T-helper 1 cell (primary cell): Measurements from ENCODE around the gene EPS8L3.

ENCODE experiments used
- DNase-seq, 5 donors: peaks; one replicate each; pipeline ENCODE4 v3.0.0-alpha.2; 2012 to 2020

EPS8L3 gene

DNA sequence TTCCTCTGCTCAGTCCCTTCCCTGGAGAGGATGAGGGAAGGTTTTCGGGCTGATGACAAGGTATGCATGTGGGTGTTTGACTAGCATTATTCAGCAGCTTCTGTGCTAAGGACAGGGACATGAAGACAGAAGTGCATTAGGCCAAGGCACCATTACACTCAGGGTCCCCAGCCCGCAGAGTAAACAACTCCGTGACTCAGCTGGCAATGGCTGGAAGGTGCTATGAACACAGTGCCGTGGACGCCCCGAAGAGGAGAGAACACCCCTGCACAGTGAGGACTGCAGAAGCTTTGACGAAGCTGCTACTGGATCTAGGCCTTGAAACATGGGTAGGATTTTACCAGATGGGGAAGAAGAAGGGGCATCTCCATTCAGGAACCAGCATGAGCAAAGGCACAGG, 13.7 kb upstream of the EPS8L3 start:
- no peak for DNase-seq

DNA sequence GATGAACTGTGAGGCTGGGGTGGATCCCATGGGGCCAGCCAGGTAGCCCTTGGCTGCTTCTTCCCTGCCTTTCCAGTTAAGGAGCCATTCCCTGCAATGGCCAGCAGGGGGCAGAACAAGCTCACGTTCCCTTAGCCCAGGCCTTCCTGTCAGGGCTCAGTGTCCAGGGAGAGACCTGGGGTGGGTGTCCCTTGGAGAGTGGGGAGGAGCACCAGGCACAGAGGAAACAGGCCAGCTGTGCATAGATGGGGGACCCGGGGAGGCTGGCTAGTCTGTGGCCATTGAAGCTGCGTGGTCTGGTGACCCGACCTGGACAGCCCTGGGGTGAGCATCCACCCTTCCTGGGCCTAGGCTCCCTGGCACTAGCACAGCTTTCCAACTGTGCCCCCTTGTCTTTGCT, 13.2 kb upstream of the EPS8L3 start:
- DNase-seq = peak; percentile 38 to 80 (median 62)

DNA sequence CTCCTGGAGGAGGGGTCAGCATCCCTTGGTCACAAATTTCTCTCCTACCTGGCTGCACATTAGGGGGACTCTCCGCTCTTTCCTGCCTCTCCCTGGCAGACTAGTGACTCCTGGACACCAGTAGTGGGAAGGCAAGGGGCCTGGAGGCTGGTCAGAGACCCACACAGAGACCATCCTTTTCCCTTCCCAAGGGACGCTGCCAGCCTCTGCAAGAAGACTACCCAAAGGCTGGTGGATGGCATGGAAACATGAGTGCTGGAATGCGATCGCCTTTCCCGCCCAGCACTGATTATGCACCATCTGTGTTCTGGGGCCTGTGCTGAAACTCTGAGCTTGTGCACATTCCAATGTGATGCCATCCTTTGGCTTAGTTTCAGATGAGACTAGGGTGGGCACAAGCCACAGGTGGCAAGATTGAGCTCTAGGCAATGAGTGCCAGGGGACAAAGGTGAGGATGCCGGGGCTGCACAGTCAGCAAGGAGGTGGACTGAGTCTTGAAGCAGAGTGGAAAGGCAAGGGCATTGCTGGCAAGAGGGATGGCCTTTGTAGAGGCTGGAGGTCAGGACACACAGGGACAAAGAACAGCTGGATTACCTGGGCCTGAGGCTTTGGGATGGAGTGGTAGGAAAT, 12.6 kb upstream of the EPS8L3 start:
- no peak for DNase-seq

DNA sequence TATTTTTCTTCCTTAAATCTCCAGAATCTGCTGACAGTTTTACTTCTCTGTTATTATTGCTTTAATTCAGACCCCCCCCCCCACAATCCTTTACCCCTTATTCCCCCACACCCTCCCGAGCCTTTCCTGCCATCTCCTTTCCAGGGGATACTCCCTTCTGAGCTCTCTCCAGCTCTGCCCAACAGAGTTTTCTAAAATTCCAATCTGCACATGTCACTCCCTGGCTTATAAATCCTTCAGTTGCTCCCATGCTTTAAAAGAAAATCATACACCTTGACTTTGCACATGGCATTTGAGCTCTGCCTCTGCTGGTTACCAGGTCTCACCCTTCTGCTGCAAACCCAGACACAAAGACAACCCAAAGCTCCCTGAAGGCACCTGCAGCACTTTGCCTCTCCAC, 11.7 kb upstream of the EPS8L3 start:
- DNase-seq = no peak

DNA sequence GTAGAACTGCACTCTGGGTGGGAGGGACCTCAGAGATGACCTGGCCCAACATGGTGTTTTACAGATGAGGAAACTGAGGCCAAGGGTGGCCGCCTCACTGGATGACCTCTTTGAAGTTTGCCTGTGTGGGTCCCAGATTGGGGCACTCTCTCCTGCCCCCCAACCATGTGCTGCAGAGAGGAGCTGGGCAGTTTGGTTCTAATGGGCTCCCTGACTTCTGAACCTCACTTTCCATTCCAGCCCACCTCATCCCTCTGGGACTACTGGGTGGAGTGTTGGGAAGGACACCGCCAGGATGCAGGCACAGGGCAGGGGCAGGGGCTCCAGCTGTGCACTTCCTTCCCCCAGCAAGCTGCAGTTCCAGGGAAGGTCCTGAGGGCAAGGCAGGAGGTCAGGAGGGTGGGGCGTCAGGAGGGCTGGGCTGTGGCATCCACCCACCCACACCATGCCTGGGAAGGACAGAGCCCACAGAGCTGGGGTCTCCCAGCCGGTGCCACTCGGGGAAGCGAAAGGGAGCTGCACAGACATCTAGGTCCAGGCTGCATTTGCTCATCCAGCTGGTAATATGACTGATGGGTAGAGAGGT, 10.3 kb upstream of the EPS8L3 start:
- DNase-seq = no peak

DNA sequence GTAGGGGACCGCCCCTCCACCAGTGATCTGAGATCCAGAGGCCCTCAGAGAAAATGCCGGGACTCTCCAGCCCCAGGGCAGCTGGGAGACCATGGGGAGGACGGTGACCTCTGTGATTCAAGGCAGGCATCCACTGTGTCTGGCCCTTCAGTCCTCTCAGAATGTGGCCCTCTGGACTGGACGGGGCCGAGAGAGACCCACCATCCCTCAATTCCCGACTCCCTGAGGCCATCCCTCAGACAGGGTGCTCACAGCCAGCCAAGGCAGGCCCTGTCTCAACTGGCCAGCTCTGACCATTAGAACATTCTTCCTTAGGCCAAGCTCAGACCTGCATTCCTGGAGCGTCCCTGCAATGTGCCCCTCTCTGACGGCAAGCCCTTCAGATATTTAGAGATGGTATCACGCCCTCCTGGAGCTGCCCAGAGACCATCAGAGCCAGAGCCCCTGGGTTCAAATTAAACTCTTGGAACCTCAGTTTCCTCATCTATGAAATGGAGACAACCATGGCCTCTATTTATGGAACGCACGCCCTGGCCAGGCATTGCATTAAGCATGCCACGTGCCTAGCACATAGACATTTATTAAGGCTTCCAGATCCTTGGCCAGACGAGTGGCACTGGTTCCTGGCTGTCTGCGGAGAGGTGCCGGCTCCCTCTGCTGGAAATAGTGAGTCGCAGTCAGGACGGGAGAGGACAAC, 9.6 kb upstream of the EPS8L3 start:
- DNase-seq = peak; percentile 42 to 74 (median 53)

DNA sequence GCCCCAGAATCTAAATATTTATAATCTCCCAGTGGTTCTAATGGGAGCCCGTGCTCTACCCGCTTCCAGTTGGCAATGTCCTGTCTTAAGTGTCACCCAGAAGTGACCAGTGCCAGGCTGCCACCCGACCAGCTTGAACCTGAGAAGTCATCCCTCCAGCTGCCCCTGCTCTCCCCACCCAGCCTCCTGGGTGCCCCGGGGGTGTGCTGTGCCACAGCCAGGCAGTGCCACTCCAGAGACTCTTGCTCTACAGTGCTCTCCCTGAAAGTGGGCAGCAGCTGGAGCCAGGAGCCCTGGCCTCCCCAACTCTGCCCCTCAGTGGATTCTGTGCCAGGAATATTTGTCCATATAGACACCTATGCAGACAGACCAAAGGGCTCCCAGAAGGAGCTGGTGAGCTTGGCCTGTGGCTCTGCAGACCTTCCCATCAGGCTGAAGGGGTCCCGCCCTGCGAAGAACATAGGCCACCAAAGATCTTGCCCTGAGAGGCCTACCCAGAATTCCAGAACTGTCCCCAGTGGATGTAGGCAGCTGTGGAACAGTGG, 9.0 kb upstream of the EPS8L3 start:
- no peak for DNase-seq

DNA sequence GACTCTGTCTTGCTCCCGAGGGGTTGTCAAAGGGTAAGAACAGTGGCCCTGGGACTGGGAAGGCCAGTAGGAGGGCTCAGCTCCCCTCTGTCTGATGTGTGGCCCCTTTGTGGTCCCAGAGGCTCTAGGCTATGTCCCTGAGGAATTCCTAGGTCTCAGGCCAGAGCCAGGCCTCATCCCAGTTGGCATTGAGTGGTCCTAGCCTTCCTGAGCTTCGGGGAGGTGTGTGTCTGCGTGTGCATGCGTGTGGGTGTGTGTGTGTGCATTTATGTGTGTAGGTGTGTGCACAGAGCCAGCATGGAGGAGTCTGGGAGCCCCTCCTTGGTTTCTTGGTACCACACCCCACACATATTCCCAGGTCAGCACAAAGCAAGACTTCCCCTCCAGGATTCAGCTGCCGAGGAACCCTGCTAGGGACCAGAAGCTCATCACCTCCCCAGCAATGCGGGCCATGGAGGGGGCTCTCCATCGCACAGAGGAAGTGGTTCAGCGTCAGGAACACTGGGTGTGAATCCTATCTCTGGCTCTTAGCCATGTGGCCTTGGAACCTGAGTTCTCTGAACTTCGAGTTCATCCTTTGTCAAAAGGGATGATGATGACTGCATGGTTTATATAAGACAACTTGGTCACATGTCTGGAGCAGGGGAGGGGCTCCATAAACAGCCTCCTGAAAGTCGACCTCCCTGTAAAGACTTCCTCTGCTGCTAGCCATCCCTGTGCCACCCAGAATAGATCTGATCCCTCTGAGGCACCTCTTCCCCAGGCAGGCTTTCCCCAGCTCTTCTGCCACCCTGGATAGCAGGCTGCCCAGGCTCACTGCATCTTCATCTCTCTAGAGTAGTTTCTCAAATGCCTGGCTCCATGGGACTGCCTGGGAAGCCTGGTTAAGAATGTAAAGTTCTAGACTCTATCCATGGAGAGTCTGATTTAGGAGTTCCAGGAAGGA, 8.3 kb upstream of the EPS8L3 start:
- DNase-seq = no peak

DNA sequence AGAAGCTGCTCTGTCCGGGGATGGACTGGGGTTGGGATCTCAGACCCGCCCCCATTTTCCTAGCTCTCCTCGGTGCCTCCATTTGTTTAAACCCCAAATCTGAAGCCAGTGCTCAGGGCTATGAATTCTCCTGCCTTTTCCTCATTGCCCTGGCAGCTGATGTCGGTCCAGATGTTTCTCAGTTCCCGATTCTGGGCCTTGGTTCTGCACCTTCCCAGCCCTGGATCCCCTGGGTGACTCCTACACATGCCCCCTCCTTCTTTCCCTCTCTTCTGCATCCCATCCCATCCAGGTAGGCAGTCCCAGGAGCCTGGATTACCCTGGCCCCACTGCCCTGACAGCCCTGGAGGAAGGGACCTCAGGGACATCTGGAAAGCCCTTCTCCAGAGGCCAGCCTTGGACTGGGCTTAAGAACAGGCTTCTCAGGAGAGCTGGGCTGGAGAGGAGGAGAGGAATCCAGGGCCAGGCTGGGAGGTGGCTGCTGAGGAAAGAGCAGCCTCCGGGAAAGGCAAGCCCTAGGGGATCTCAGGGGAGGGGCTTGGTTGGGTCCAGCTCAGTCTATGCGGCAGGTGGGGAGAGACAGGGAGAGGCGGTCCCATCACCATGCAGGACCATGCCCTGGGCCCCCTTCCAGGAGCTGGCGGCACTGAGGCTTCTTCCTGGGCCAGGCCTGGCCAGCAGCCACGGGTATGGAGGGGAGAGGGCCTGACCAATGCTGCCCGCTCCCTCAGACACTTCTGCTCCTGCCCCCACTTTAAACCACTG, 6.8 kb upstream of the EPS8L3 start:
- DNase-seq = no peak

DNA sequence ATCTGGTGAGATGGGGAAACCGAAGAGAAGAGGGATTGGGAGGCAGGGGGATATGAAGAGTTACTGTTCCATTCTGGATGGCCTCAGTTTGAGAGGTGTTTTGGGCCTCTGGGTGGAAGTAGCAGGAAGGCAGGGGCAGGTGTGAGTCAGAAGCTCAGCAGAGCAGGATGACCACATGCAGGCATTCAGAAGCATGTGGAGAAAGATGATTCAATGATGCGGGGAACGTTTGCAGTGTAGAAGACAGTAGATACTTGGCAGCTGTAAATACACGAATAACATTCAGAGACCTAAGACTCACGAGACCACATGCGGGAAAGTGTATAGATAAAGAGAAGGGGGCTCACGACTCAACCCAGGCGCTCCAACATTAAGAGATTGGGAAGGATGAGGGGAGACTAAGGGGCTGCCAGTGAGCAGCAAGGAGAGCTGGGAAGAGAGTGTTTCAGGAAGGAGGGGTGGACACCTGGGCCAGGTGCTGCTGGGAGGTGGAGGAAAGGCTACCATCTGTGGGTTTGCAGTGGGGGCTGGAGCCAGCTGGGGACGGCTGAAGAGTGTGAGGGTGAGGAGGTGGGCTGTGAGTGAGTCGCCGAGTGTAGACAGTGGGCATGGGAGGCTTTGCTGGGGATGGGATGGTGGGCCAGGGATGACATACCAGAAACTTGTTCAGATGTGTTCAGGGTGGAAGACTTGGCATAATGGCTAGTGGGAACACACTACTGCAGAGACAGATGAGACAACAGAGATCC, 5.8 kb upstream of the EPS8L3 start:
- peak in 1 of 5 donors; percentile 6 for DNase-seq

DNA sequence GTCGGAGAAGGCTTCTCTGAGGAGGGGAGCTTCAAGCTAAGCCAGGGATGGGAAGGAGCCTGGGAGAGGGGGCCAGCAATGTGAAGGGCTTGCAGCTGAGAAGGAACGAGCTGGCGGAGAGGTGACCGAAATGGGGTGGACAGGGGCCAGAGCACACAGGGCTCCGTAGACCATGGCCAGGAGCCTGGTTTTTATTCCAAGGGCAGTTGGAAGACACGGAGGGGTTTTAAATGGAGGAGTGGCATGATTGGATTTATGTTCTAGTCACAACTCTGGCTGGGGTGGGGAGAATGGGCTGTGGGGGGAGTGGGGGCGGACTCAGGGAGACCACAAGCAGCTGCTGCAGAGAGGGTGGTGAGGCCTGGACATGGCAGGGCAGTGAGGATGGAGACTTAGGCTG, 5.1 kb upstream of the EPS8L3 start:
- DNase-seq = peak in 1 of 5 donors; percentile 1

DNA sequence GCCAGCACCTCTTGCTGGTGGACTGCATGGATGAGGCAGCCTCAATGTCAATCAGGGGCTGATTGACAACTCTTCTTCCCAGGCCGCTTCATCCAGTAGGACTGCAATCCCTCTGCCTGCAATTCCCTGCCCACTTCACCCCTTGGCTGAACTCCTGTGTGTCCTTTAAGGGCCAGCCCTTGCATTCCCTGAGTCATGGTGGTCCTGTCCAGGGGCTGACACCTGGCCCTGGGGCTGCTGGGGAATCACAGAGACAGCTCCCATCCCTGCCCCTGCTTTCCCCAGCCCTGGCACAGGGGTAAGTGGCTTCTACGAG, 4.6 kb upstream of the EPS8L3 start:
- no peak for DNase-seq

DNA sequence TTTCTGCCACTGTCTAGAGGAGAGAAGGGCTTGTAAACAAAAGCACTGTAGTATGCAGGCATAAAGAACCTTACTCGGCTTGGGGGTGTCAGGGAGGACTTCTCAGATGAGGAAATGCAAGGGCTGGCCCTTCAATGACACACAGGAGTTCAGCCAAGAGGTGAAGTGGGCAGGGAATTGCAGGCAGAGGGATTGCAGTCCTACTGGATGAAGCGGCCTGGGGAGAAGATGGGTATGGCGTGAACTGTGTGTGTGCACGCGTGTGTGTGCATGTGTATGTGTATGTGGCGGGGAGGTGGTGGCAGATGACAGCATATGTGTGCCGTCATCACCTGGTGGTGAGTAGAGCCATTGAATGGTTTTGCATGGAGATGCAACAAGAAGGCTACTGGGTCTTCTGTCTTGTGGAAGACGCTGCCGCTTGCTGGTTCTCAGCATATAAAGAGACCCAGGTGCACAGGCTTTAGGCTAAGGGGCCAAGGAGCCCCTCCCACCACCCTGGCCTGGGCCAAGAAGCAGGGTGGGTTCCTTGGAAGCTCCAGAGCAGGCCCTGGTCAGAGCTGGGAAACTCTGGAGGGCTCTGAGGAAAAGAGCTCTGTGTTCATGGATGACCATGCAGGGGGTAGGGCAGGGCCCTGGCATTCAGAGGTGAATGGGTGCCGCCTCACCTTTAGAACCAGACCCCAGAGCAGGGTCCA, 4.1 kb upstream of the EPS8L3 start:
- peak in 1 of 5 donors; percentile 3 for DNase-seq

DNA sequence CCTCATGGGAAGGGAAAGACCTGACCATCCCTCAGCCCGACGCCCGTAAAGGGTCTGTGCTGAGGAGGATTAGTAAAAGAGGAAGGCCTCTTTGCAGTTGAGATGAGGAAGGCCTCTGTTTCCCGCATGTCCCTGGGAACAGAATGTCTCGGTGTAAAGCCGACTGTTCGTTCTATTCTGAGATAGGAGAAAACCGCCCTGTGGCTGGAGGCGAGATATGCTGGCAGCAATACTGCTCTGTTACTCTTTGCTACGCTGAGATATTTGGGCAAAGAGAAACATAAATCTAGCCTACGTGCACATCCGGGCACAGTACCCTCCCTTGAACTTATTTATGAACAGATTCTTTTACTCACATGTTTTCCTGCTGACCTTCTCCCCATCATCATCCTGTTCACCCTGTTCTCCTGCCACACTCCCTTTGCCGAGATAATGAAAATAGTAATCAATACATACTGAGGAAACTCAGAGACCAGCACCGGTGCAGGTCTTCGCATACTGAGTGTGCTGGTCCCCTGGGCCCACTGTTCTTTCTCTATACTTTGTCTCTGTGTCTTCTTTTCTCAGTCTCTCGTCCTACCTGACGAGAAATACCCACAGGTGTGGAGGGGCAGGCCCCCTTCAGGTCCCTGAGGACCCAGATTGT, 3.4 kb upstream of the EPS8L3 start:
- peak in 1 of 5 donors; percentile 3 for DNase-seq

DNA sequence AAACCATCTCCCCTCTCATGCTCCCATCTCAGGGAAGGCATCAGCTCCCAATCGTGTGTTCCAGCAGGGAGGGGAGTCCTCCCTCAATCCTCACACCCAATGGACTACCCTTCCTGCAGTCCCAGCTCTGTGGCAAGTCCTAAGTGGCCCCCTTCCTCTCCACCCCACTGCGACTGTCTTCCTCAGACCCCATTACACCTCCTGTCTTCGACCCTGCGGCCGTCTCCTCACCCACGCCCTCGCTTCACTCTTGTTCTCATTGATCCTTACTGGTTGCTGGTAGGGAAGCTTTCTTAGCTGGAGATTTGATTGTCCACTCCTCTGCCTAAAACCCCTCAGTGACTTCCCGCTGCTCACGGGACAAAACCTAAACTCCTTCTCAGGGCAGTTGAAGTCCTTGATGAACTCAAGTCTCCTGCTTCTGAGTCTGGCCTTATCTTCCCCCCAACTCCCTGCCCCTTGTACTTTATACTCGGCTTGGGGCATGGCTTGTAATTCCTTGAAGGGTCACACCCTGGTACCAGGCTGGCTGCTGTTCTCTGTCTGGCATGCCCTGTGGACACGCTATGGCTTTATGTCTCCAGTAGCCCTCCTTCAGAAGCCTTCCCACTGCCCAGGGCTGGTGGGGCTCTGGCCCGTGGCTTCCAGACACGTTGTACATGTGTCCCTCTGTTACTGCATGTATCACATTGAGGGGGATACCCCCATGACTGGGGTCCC, 2.3 kb upstream of the EPS8L3 start:
- no peak for DNase-seq

DNA sequence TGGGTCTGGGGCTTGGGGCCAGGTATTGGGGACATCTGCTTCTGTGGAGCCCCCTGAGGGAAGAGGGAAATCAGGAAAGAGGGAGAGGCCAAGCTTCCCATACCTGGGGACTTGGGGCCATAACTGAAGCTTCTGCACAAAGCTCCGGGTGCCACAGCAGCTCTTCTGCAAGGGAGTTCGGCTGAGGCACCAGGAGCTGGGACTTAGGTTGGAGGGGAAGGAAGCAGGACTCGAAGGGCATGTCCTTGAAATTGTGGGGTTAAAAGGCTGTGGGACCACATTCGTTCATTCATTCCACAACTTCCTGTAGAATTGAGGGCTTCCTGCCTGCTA, 1.7 kb upstream of the EPS8L3 start:
- no peak for DNase-seq

DNA sequence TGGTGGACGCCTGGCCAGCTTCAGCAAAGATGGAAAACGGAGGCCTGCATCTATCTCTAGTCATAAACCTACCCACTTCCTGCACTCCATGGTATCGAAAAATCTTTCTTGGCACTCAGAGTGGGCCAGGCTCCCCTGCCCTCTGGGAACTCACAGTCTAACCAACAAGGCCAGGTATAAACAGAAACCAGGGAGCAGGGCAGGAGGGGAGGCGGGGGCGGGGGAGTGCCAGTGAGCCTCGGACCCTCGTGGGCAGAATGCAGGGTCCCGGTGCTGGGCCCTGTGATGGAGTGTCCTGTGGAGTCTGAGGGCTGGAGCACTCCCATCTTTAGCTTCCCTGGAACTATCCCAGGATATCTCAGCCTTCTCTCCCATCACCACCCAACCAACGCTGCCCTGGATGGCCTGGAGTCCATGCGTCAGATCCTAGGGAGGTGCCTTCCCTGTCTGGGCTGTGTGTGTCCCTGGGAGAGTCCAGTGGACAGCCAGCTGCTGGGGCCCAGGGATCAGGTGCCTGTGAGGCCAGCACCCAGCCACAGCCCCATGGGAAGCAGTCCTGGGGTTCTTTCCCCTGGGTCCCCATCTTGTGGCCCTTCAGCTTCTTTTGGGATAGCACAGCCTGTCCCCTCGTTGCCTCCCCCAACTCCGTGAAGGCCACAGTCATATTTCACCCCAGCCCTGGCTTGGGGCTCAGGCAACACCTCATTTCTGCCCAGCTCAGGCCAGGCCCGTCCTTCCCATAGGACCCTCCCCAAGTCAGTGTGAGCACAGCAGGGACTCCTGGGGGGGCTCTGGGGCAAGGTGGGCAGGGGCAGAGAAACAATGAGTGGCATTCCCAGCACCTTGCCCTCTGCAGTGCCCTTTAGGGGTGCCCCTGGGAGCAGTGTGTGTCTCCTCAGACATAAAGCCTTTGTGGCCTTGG, 1.1 kb upstream of the EPS8L3 start:
- no peak for DNase-seq

DNA sequence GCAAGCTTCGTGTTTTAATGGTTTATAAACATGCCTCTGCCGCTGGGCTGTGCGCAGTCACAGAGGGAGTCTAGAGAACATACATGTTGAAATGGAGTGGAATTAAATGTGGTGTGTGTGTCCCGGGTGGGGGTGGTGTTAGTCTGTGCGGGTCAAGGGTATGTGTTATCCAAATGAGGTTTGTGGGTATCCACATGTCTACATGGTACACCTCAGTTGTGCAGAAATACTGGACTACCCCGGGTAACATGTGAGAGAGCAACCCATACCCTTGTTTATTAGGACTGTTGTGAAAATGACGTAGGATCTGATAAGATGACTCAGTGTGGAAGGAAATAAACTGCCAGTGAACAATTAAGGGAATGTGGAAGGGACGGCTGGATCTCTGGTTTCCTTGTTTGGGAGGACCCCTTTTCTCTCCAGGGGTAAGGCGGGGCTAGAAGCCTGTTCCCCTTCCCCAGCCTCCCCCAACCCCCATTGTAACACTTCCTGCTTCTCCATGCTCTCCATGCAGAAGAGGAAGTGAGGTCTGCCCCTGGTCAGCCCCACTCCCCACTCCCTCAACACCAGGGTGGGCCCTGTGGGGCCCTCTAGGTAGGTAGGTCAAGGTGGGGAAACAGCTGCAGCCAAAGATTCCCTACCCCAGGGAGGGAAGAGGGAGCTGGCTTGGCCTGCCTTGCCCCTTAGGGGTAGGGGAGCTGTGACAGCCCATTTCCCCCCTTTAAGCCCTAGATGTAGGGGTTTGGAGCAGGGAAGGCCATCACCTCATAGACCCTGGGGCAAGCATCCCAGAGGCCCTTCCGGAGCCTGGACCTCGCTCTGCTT, 690 bp downstream of the EPS8L3 start:
- no peak for DNase-seq
